Kidney tubule cell (primary cell): ENCODE measurements around the gene ACOX3.

Experiments used
- DNase-seq: peaks from one replicate; pipeline ENCODE4 v3.0.0-alpha.2; 2018; ENCODE audit warnings: low spot score

The ACOX3 gene

GRCh38 chr4:8404791-8405515 is 35.6 kb downstream of the ACOX3 start:
- DNase-seq, result no peak

GRCh38 chr4:8403976-8404375 is 36.5 kb downstream of the ACOX3 start:
- DNase-seq, result no peak

DNA sequence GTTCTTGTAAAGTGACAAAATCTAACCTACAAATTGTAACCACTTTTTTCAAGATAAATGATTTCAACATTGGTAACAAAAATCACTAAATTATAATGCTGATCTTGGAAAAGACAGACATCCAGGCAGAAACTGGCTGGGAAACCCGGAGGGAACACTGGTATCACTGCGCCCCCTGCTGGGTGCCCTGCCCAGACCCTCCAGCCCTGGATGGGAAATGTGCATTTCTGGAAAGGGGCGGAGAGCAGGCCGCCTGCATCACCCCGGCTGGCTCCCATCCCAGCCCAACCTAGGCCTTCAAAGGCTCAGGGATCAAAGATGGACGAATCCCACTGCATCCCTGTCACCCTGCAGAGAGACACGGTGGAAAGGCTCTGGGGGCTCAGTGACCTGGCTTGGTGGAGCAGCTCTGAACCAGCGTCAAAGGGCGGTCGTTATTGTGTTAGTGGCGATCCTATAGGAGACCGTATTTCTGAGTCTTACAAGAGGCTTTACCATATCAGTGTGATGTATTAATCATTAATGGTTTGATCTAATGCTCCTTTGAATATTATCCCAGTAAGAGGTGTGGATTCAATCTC is 37.3 kb downstream of the ACOX3 start:
- peak; percentile 73 for DNase-seq

DNA sequence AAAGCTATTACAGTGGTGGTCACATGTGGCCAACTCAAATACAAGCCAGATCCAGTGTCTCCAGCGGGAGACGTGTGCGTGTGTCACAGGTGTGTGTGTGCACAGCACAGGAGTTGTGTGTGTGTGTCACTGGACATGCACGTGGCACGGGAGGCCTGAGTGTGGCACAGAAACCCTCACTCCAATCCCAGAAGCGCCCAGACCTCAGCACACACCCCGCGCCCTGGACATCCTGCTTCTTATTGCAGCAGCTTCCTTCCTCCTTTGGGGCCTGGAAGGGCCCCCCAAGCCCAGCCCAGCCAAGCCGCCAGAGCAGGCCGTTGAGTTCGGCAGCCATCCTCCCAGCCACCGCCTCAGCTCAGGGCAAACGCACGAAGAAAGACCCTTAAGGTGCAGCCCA is 37.9 kb downstream of the ACOX3 start:
- no peak for DNase-seq

GRCh38 chr4:8402181-8402597 is 38.3 kb downstream of the ACOX3 start:
- DNase-seq, result no peak

DNA sequence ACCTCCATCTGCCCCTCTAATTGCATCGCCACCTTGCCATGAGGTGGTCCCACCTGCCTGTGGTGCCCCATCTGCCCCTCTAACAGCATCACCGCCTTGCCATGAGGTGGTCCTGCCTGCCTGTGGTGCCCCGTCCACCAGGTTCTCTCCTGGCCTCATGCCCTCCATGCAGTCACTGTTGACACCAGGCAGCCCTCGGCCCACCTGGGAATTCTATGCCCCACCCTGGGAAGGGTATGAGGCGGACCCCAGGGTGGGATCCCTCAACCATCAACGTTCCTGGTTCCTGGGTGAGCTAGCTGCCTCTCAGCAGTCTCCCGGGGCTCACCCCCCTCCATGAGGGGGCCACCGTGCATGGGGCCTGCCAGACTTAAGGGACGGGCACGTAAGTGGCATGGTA is 38.9 kb downstream of the ACOX3 start:
- no peak for DNase-seq

DNA sequence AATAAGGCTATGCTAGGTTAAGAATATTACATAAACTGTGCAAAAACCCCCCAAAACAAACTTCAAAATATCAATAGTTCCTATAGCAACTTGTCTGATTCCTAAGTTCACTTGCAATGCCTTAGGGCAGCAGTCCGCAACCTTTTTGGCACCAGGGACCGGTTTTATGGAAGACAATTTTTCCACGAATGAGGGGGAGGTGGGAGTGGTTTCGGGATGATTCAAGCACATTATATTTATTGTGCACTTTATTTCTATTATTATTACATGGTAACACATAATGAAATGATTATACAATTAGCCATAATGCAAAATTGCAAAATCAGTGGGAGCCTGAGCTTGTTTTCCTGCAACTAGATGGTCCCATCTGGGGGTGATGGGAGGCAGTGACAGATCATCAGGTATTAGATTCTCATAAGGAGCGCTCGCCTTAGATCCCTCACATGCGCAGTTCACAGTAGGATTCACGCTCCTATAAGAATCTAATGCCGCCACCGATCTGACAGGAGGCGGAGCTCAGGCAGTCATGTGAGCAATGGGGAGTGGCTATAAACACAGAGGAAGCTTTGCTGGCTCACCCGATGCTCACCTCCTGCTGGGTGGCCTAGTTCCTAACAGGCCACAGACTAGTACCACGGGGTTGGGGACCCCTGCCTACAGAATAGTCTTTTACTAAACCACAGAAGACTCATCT is 39.7 kb downstream of the ACOX3 start:
- DNase-seq, result no peak

GRCh38 chr4:8399298-8399697 is 41.2 kb downstream of the ACOX3 start:
- no peak for DNase-seq

DNA sequence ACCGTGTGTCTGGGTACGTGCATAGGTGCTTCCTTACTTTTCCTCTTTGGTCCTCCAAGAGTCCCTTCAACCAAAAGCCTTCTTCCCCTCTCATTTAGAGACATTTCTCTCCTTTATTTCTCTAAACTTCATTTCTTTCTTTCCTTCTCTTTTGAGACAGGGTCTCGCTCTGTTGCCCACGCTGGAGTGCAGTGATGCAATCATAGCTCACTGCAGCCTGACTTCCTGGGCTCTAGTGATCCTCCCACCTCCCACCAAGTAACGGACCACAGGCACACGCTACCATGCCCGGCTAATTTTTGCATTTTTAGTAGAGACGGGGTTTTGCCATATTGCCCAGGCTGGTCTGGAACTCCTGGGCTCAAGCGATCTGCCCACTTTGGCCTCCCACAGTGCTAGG is 42.2 kb downstream of the ACOX3 start:
- no peak for DNase-seq

DNA sequence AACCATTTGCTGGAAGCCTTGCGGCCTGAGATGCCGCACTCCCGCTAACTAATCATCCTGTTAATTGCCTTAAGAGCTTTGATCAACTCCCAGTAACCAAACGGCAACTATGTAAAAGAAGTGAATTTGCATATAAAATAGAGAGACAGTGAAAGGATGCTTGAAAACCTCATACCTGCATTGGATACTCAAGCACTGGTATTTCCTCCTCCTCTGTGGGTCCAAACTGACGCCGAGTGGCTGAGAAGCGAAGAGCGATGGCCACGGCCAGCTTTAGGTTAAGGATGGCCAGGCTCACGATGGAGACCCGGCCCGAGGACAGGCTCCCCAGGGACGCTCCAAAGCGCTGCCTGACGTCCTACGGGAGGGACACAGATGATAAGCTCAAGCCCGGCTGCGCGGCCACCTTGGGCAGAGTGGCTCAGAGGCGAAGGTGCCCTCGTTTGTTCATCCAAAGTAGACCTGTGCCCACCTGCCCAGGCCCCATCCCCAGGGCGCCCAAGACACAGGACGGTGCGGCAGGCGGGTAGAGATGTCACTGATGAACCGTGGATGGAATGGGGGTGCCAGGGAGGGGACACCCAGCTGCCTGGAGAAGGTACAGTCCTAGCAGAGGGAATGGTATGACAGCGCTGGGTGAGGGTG is 43.6 kb downstream of the ACOX3 start:
- no peak for DNase-seq

- no peak for DNase-seq
These were observed 44.8 kb downstream of the ACOX3 start for GRCh38 chr4:8395504-8396296.

GRCh38 chr4:8394806-8395205 is 45.7 kb downstream of the ACOX3 start:
- DNase-seq, result no peak

DNA sequence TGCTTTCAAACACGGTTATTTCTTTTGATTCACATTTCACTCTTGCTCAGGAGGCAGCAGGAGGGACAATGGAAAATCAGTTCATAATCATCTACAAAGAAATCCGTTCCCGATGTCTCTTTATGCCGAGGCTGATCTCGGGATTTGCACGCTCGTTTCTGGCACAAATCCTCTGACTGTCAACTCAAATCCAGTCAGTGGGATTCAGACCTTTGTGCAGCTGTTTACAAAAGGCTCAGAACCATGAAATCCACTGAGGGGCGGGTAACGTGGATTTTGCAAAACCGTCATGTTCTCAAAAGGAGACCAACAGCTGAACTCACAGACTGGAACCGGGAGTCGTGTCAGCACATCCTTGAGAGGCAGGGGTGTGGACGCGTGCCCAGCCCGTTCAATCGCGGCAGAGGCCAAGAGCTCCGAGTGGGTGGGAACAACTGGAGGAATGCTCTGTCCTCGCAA is 46.4 kb downstream of the ACOX3 start:
- peak; percentile 26 for DNase-seq

GRCh38 chr4:8393593-8394038 is 46.9 kb downstream of the ACOX3 start:
- DNase-seq, result peak; percentile 96

DNA sequence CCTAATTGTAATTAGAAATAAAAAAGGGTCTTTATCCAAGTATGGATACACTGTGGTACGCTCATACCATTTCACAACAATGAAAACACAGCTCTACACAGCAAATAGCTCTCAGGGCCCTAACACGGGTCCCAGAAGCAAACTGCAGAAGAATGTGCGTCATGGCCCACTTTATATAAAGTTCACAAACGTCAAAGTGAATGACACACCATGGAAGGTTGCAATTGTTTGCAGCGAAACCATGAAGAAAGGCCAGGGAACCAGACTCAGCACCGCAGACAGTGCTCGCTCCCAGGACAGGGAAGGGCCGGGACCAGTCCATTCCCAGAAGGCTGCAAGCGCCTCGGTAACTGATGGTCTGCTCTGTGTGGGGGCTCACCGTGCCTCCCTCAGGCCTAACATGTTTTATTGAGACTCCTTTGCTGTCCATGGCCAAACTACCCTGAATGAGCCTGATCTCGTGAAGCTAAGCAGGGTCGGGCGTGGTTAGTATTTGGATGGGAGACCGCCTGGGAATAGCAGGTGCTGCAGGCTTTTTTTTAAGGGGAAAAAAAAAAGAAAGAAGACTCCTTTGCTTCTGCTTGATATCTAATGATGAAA is 47.8 kb downstream of the ACOX3 start:
- no peak for DNase-seq

DNA sequence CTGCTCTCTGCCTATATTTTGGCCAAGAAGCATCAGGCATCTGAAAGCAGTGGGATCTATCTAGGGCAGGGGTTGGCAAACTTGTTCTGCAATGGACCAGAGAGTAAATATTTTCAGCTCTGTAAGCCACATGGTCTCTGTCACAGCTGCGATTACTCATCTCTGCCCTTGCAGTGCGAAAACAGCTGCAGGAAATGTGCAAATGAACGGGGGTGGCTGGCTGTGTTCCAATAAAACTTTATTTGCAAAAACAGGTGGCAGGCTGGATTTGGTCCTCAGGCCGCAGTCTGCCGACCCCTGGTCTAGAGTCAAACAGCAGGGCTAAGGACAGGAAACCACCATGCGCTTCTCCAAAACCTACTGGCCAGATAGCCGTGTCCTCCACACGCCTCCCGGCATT is 48.6 kb downstream of the ACOX3 start:
- DNase-seq, result peak; percentile 52

DNA sequence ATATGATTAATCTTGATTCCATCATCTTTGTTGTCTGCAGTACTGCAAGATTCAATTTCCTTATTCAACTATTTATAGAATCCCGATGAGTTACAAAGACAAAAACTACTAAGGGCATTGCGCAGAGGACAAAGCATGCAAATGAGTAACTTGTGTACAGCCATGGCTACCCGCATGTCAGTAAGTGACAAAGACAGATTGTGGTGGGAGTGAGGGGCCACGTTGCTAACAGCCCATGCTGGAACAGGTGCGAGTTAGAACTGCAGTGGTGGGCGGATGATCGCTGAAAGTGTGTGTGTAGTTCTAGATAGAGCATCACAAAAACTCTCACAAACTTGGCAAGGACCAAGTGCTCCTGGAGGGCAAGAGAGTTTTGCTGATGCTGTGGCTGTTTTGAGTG is 49.5 kb downstream of the ACOX3 start:
- no peak for DNase-seq

GRCh38 chr4:8390577-8390976 is 49.9 kb downstream of the ACOX3 start:
- no peak for DNase-seq

DNA sequence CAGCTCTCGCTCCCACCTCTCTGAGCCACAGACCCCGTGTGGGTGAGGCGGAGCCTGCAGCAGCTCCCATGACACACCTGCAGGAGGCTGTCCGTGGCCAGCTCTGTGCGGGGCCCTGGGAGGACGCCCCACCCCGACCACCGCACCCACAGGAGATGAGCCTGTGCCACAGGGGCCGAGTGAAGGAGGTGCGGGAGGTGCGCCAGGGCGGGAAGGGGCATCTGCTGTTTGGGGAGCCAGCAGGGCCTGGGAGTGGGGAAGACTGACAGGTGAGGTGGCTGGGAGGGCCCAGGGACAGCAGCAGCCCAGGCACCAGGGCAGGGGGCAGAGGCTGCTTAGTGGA is 52.0 kb downstream of the ACOX3 start:
- DNase-seq, result no peak

DNA sequence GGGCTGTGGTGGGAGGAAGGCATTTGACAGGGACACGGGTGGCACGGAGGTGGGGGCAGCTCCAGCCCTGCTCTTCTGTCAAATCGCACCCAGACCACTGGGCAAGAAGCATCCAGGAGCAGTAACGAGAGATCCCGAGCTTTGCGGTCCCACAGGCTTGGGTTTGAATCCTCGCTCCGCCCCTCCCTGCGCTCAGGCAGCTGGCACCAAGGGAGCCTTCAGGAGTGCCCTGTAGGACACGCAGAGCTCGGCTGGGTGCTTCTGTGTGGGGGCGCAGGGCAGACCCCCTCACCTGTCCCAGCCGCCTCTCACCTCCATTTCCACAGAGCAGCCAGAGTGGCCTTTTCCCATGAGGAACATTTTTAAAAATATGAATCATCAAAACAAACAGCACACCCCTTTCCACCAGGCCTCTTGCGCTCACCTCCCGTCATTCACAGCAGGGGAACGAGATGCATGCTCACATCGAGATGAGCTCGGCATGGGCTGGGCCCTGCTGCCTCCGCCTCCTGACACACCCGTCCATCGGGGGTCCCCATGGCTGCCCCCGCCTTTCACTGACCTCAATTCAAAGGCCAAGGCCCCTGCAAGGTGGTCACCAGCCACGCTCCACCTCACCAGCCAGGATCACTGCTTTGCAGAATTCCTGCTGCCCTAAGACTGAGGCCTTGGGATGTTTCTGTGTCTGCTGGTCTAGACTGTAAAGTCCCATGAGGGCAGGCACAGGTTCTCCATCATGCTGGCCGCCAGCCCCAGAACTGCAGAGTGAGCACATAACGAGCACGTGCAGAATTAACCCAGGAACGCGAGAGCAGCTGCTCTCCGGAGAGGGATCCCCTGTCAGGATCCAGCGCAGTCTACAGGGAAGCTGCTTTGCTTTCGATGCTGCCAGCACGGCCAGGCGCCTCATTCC is 52.7 kb downstream of the ACOX3 start:
- no peak for DNase-seq

- no peak for DNase-seq
These were observed 53.3 kb downstream of the ACOX3 start for GRCh38 chr4:8387194-8387593.
